GM18858 (cell line): ENCODE measurements around the gene EPHB2.

Source experiments
- ATAC-seq: cut with Tn5 transposase; IDR thresholded peaks from one replicate; pipeline ENCODE4 v1.9.1; 2021; ENCODE audit not compliant: unreplicated experiment

The EPHB2 gene

DNA sequence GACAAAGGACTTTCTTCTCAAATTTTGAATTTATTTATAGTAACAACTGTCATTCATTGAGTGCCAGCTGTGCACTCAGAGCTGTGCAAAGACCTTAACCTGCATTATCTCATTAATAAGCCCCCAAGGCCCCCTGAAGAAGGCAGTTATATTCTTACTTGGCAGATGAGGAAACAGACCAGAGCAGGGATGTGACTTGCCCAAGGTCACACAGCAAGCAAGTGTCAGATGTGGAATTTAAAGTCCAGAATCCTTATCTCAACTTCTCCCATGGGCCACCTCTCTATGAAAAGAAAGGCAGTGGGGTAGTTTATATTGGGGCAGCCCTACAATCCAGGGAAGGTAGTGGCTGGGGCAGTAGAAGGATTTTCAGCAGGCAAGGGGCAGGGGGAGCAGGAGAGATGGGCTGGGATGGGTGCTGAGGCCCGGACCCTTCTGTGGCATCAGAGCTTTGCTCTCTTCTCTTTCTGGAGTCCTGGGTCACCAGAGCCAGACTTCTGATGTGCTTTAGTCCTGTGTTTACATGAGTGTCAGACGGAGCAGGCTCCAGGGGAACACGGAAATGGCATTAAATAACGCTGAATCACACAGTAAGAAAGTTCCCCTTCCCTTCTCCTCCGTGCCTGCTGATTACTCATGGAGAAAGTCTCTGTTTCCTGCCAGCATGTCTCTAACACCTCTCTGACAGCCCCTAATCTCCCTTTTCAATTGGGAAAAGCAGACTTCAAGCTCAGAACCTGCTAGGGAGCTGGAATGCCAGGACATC is 39.5 kb downstream of the EPHB2 start:
- ATAC-seq, result no peak

DNA sequence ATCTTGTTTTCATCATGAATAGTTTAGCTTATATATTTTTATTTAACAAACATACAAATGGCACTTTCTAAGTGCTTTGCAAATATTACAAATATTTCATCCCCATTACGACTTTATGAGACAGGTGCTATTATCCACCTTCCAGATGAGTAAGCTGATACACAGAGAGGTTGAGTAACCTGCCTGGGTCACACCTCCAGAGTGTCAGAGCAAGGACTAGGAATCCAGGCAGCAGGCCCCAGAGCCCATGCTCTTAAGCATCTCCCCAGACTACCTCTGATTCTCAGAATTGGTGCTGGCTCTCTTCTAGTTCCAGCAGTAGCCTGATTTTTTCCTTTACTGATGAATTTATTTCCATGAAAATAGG is 40.0 kb downstream of the EPHB2 start:
- ATAC-seq, result no peak

DNA sequence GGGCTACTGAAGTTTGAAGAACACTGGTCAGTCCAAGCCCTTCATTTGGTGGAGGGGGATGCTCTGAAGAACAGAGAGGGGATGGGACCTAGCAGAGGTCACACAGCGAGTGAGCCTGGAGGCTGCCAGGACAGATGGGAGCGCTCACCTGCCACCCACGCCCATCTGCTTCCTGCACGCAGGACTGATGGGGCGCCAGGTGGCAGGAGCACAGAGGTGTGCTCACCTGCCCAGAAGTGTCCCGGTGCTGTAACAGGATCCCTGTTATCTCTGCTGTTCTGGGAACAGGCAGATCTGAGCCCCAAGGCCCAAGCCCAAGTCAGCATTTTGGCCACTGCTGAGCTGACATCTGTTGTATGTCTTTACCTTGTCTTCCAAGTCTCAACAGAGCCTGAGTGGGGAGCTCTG is 40.5 kb downstream of the EPHB2 start:
- no peak for ATAC-seq

DNA sequence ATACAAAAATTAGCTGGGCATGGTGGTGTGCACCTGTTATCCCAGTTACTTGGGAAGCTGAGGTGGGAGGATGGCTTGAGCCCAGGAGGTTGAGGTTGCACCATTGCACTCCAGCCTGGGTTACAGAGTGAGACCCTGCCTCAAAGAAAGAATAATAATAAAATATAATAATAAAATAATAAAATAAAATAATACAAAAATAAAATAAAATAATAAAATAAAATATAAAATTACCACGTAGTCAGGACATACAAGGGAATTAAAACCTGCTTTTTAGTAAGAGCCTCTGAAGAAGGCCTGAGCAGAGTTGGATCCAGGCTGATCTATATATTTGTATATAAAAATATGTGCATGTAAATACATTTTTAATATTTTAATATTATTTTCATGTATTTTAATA is 41.7 kb downstream of the EPHB2 start:
- no peak for ATAC-seq

DNA sequence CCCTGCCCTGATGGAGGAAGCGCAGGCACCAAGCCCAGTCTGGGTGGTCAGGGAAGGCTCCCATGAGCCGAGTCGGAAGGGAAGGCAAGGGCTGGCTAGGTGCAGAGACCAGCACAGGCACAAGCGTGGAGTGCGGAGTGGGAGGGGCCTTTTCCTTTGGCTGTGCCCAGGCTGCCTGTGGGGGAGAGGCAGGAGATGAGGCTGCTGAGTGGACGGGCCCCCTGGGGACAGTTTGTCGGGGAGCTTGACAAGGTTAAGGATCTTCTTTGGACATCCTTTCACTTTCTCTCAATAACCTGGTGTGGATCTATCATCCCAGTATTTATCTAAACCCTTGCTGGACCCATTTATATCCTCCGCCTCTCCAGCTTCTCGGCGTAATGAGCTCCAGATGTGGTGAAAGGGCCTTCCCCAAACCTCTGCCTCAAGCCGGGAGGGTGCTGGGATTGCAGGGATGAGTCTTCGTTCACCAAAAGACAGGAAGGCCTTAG is 42.9 kb downstream of the EPHB2 start:
- no peak for ATAC-seq

DNA sequence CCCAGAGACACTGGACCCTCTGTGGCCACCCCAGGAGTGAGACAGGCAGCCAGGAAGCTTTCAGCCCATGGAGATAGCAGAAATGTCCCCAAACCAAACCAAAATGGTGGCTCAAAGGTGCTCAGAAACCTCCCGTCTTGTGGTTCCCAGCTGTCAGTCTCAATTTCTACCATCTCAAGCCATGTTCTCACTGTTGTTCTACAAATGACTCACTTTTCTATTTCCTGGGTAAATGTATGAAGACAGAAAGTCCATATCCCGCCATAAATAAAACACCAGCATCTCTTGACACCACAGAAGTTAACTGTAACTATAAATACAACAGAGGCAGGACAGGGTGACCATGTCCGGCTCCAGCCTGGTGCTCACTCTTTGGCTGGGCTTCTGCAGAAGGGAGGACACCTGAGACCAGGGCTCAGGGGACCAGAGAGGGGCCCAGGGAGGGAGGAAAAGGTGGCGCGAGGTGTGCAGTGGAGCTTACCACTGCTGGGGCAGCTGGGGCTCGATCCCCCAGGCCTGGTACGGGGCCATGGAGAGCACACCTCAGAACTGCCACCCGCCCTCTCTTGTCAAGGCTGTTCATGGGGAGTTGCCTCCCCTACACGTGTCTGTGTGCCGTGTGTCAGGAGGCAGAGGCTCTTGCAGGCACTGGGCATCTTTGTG is 43.6 kb downstream of the EPHB2 start:
- peak; percentile 57 for ATAC-seq

DNA sequence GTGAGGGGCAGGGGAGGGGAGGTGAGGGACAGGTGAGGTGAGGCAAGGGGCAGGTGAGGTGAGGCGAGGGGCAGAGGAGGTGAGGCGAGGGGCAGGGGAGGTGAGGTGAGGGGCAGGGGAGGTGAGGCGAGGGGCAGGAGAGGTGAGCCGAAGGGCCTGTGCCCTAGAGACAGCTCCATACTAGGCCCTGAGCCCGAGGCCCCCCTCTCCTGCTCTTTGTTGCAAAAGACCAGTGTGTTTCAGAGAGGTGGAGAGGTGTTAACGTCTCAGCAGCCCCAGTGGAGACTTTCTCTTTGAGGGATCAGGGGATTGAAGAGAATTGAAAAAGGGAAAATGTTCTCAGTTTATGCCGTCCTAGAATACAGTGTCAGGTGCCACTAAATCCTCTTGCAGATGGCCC is 44.2 kb downstream of the EPHB2 start:
- no peak for ATAC-seq

DNA sequence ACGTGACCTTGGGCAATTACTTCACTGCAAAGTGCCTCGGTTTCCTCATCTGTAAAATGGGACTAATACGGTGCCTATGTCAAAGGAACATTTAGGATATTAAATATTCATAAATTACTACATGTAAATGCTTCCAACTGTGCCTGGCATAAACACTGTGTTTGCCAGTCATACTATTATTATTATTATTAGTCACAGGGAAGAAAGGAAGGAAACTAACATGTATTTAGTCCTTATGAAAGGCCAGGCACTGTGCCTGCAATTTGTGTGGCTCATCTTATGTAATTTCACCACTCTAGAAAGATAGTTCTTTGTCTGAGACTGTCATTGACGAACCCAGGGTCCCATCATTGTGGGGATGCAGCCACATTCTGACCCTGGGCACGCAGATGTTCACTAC is 45.0 kb downstream of the EPHB2 start:
- ATAC-seq, result no peak

DNA sequence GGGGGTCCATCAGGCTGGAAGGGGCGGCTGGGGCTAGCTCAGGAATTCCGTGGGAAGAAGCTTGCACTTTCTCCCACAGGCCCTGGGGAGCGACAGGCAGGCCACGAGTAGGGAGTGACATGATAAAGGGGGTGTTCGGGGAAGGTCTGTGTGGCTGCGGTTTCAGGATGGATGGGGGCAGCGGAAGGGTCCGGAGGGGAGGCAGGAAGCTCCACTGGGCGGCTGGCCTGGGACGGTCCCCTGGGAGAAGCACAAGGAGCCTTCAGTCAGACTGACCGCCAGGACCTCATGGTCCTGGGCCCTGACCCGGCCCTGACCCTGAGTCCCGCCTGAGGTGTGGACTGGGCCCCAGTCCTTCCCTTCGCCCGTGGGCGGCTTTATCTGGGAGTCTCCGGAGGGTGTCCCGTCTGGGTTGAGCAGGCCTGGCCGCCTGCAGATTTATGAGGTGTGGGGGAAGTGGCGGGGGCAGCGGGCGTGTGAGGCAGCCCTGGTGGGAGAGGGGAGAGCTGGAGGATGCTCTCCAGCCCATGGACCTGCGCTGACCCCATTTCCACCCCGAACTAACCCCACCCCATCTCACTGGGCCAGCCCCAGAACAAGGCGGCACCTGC is 45.6 kb downstream of the EPHB2 start:
- no peak for ATAC-seq

DNA sequence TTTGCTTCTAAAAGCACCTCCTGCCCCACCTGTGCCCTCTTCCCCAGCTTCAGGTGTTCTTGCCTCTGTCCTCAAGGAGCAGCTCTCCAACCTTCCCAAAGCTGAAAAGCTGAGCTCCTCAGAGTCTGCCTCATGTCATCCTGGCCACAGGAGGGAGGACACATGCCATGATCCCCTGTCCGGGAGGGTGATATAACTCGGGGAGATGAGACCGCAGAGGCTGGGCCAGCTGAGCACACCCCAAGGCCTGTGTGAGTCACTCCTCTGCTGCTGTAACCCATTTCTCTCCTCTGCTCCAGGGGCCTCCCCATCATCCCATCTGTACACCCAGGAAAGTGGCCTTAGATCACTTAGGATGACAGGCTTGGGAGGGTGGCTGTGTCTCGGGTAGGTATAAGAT is 49.8 kb downstream of the EPHB2 start:
- ATAC-seq, result no peak

DNA sequence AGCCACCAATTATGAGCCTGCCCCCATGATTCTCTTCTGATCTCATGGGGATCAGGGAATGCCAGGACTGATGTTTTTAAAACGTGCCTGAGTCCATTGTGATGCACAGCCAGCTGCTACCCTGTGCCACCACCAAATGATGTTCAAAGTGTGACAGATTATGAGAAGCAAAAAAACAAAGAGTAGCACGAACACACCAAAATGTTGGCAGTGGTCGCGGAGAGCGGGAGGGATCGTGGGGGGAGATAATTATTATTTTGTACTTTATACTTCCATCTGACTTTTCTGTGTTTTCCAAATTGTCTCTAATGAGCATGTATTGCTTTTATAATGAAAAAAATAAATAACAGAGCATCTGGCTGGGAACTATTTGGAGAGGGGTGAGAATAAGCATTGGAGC is 50.5 kb downstream of the EPHB2 start:
- no peak for ATAC-seq

DNA sequence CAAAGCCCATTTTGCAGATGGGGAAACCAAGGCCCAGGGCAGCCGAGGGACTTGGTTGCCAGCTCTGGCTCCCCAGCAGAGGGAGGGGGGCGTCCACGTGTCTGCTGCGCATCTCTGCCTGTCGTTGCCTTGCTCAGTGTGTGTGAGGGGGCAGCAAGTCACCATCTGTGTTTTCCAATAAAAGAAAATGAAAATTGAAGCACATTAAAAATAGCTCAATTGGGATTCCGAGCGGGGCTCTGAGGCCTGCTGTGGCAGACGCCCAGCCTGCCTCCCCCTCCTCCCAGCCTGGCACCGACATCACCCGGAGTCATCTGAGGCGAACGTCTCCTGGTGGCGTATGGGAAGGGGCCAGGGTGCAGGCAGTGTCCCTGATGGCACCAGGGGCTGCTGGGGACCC is 51.2 kb downstream of the EPHB2 start:
- no peak for ATAC-seq

DNA sequence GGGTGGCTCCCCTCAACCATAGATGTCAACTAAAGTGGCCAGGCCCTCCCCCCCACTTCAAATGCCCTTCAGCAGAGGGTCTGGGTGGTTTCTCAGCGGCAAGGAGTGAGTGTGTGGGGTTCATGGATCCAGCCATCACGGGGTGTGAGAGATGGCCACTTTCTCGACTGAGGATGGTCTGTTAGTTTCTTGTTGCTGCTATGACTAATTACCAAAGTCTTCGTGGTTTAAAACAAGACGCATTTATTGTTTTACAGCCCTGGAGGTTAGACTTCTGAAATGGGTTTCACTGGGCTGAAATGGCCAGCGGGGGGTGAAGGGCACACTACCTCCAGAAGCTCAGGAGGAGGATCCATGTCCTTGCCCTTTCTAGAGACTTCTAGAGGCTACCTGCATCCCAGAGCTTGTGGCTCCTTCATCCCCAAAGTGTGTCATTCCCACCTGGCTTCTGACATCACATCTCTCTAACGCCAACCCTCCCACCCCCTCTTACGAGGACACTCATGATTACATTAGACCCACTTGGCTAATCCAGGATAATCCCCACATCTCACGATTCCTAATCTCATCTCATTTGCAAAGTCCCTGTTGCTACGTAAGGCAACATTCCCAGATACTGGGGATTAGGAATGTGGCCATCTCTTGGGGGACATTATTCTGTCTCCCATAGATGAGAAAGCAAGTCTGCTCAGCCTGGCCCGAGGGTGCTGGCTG is 53.0 kb downstream of the EPHB2 start:
- no peak for ATAC-seq

DNA sequence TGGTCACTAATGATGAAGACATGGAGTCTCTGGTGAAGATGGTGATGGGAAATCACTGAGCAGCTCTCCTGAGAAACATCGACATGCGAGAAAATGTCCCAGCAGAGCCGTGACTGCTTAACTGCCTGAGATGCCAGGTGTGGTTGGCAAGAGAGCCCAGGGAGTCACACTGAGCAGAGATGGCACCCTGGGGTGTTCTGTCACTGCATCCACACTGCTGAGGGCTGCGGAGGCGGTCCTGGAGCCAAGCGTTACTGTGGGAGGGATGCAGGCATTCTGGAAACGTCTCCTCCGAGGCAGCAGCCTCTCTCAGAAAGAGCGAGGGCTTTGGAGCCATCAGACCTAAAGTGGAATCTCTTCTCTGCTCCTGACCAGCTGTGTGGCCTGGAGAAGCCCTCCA is 57.2 kb downstream of the EPHB2 start:
- no peak for ATAC-seq

DNA sequence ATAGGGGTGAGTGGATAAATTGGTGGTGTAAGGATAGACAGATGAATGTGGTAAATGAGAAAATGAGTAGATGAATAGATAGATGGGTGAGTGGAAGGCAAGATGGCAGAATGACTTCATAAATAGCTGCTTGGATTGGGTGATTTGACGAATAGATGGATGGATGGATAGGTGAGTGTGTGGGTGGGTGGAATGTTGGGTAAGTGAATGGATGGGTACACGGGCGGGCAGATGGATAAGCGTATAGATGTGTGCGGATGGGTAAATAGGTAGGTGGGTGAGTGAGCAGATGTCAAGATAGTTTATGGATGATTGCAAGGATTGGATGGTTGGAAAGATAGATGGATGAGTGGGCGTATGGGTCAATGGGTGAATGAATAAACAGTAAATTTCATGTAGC is 59.3 kb downstream of the EPHB2 start:
- no peak for ATAC-seq

DNA sequence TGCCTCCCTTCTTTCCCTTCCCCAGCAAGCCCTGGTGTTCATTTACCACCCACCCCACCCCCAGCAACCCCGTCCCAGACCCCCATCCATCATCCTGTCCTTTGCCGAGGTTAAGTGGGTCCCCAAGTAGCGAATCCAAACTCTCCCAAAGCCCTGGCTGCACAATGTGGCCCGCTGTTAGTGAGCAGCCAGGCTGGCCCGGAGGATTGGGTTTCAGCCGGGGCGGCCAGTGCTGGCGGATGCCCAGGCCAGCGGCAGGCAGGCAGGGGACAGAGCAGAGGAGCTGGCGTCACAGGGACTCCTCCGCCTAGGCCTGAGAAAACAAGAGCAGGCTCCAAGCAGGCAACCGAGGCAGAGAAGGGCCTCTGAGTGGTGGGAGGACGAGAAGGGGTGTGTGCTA is 61.4 kb downstream of the EPHB2 start:
- no peak for ATAC-seq

DNA sequence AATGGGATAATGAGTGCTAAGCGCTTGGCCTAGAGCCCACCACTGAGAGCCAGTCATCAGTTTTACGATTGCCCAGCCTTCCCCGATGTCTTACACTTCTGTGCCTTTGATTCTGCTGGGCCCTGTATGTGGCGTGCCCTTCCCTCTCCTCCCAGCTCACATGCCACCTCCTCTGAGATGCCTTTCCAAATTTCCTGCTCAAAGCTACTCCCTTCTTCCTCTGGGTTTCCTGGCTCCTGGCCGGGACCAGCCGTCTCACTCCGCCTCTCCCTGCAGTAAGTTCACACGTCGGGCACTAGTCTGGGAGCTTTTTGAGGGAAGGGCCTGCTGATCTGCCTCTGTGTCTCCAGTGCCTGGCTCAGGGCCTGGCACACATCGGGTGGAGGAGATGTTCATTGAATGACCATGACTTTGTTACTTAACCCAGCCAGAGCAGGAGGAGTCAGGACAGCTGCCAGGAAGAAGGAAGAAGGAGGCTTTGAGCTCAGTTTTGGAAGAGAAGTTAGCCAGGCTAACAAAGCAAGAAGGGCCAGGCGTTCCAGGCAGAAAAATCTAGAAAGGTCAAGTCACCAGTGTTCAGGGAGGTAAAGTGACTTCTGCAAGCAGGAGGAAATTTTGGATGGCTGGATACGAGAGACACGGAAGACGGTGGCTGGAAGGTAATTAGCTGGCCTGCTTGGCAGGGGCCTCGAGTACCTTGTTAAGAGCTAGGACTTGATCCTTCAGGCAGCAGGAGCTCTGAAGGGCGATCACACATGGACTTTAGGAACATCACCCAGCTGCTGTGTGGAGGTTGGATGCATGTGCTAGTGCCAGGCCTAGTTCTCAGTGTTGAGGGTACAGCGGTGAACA is 63.6 kb downstream of the EPHB2 start:
- no peak for ATAC-seq

DNA sequence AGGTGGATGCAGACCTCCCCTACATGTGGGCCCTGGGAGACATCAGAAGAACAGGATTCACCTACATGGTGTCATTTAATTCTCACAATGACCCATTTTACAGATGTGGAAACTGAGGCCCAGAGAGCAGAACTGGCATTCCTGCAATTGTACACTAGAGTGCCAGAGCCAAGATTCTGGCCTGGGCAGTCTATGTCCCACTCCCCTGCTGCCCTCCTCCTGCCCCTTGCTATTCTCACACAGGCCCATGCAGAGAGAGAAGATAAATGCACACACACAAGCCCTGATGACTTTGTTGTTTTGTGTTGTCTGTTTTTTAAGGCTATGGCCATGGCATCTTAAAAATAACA is 64.2 kb downstream of the EPHB2 start:
- ATAC-seq, result no peak

DNA sequence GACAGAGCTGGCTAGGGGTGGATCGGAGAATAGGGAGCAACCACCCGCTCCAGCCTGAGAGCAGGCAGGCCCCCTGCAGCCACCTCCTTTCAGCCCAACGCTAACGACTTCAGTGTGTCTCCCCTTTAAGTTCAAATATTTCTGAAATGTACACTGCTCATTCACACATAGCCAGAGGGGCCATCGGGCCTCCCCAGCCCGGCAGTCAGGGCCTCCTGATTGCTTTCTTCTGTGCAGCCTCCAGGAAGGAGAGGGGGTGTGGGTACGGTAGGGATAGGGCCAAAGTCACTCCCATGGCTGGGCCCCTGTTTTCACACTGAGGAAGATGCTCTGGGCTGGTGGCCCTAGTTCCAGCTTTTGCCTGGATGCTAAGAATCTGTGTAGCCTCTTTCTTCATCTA is 64.8 kb downstream of the EPHB2 start:
- no peak for ATAC-seq

DNA sequence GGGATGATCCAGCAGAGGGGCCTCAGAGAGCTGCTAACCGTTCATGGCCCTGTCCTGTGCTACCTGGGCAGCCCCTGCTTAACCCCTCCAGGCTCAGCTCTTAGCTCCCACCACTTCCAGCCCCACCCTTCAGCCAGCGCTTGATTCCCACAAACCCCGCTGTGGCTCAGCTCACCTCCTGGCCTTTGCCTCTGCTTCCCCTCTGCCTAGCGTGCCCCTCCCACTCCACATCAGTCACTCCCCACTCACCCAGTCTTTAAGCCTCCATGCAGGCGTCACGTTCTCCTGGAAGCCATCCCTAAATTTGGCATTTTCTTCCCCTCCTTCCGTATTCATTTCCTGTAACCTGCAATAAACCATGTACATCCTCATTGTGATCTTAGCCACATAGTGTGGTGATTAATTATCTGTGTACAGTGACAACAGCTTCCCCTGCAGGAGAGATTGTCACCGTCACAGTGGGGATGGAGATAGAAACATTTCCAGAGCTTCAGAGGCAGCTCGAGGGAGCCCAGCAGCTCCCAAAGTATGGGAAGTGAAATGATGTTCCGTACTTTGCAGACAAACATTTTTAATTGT is 65.5 kb downstream of the EPHB2 start:
- ATAC-seq, result no peak
